WTC11 (cell line): ENCODE measurements around the gene PDE11A. TPM values are rescaled to one million over a fixed set of nuclear protein-coding genes. Genes with fewer than 3 reads are reported as not detected.

Experiments
- ATAC-seq: fragments of 200-7000 bp; cut with Tn5 transposase; 2 replicates; pipeline ENCODE4 v1.10.0; 2021; ENCODE audit warnings: mild to moderate bottlenecking, moderate library complexity
- CTCF ChIA-PET: fragments of 300-600 bp; sonication (Branson Sonifier 250); formaldehyde crosslinking; loops from one replicate; lab custom pipeline; 2021; ENCODE audit warnings: antibody characterized with exemption; lab: Charles Lee
- POLR2A ChIA-PET: fragments of 350-600 bp; sonication (Branson Sonifier 250); formaldehyde crosslinking; loops from one replicate; lab custom pipeline; 2021; ENCODE audit warnings: antibody characterized with exemption; lab: Charles Lee
- DNase-seq: peaks from one replicate; pipeline ENCODE4 v3.0.0; 2021; ENCODE audit warnings: low spot score
- H3K27ac Mint-ChIP-seq: 2 replicates; pipeline ENCODE4 v1.8.0; 2021; ENCODE audit warnings: mixed read lengths
- H3K27me3 Mint-ChIP-seq: 2 replicates; pipeline ENCODE4 v1.8.0; 2021; ENCODE audit warnings: low read depth, mild to moderate bottlenecking, moderate library complexity, mixed read lengths
- H3K36me3 Mint-ChIP-seq: 2 replicates; pipeline ENCODE4 v1.8.0; 2021; ENCODE audit warnings: mixed read lengths
- H3K4me1 Mint-ChIP-seq: 2 replicates; pipeline ENCODE4 v1.8.0; 2022; ENCODE audit warnings: mixed read lengths
- H3K4me3 Mint-ChIP-seq: 2 replicates; pipeline ENCODE4 v1.8.0; 2021; ENCODE audit warnings: mild to moderate bottlenecking, moderate library complexity, mixed read lengths
- H3K9me3 Mint-ChIP-seq: 2 replicates; pipeline ENCODE4 v1.8.0; 2021; ENCODE audit warnings: mixed read lengths
- E2F1 ChIP-seq: sonication (generic); formaldehyde crosslinking; IDR thresholded peaks from 2 replicates; pipeline ENCODE4 v1.8.0; 2022; ENCODE audit warnings: mild to moderate bottlenecking, missing genetic modification reagents
- E2F4 ChIP-seq: sonication (generic); formaldehyde crosslinking; IDR thresholded peaks from 2 replicates; pipeline ENCODE4 v1.8.1; 2022; ENCODE audit warnings: low read depth, mild to moderate bottlenecking, moderate library complexity, missing genetic modification reagents, borderline replicate concordance
- ELF4 ChIP-seq: sonication (generic); formaldehyde crosslinking; IDR thresholded peaks from 2 replicates; pipeline ENCODE4 v1.8.1; 2022; ENCODE audit warnings: low read depth, mild to moderate bottlenecking, moderate library complexity, missing genetic modification reagents
- ETV6 ChIP-seq: sonication (generic); formaldehyde crosslinking; IDR thresholded peaks from 2 replicates; pipeline ENCODE4 v1.8.1; 2022; ENCODE audit warnings: mild to moderate bottlenecking, missing genetic modification reagents
- FOXP4 ChIP-seq: sonication (generic); formaldehyde crosslinking; IDR thresholded peaks from 2 replicates; pipeline ENCODE4 v1.8.0; 2022; ENCODE audit warnings: mild to moderate bottlenecking, missing genetic modification reagents
- GTF2I ChIP-seq: fragments of 250-450 bp; sonication (Bioruptor Pico); conservative IDR thresholded peaks from 2 replicates; pipeline ENCODE4 v1.4.0; 2021; ENCODE audit warnings: mild to moderate bottlenecking
- HMGXB4 ChIP-seq: sonication (generic); formaldehyde crosslinking; IDR thresholded peaks from 2 replicates; pipeline ENCODE4 v1.8.1; 2023; ENCODE audit warnings: mild to moderate bottlenecking, moderate library complexity, missing genetic modification reagents
- JUN ChIP-seq: sonication (generic); formaldehyde crosslinking; IDR thresholded peaks from 2 replicates; pipeline ENCODE4 v1.8.0; 2023; ENCODE audit warnings: mild to moderate bottlenecking, missing genetic modification reagents
- MAX ChIP-seq: sonication (generic); formaldehyde crosslinking; IDR thresholded peaks from 2 replicates; pipeline ENCODE4 v1.8.0; 2022; ENCODE audit warnings: mild to moderate bottlenecking, missing genetic modification reagents
- PRRX2 ChIP-seq: fragments of 250-450 bp; sonication (Bioruptor Pico); IDR thresholded peaks from 2 replicates; pipeline ENCODE4 v1.8.0; 2021; ENCODE audit warnings: mild to moderate bottlenecking
- SMAD4 ChIP-seq: sonication (generic); formaldehyde crosslinking; IDR thresholded peaks from 2 replicates; pipeline ENCODE4 v1.8.0; 2022; ENCODE audit warnings: mild to moderate bottlenecking, missing genetic modification reagents
- SP1 ChIP-seq: sonication (generic); formaldehyde crosslinking; conservative IDR thresholded peaks from 2 replicates; pipeline ENCODE4 v1.8.1; 2022; ENCODE audit warnings: missing genetic modification reagents
- ZBTB43 ChIP-seq: sonication (generic); formaldehyde crosslinking; IDR thresholded peaks from 2 replicates; pipeline ENCODE4 v1.8.1; 2023; ENCODE audit warnings: mild to moderate bottlenecking, missing genetic modification reagents
- ZNF219 ChIP-seq: sonication (generic); formaldehyde crosslinking; IDR thresholded peaks from 2 replicates; pipeline ENCODE4 v1.8.0; 2023; ENCODE audit warnings: missing genetic modification reagents, mild to moderate bottlenecking, borderline replicate concordance
- ZNF232 ChIP-seq: sonication (generic); formaldehyde crosslinking; IDR thresholded peaks from 2 replicates; pipeline ENCODE4 v1.8.0; 2022; ENCODE audit warnings: mild to moderate bottlenecking, missing genetic modification reagents
- ZNF416 ChIP-seq: fragments of 250-450 bp; sonication (Bioruptor Pico); IDR thresholded peaks from 2 replicates; pipeline ENCODE4 v1.9.0; 2021; ENCODE audit warnings: mild to moderate bottlenecking, inconsistent platforms
- ZNF425 ChIP-seq: fragments of 250-450 bp; sonication (Bioruptor Pico); conservative IDR thresholded peaks from 2 replicates; pipeline ENCODE4 v1.9.0; 2021; ENCODE audit warnings: mild to moderate bottlenecking
- ZNF512 ChIP-seq: sonication (generic); formaldehyde crosslinking; IDR thresholded peaks from 2 replicates; pipeline ENCODE4 v1.8.1; 2022; ENCODE audit warnings: missing genetic modification reagents, borderline replicate concordance
- ZSCAN18 ChIP-seq: fragments of 250-450 bp; sonication (Bioruptor Pico); IDR thresholded peaks from 2 replicates; pipeline ENCODE4 v2.1.2; 2022; ENCODE audit warnings: mild to moderate bottlenecking, moderate library complexity
- total RNA-seq: library from RNA; stranded (reverse); gene quantifications from 3 replicates; pipeline ENCODE4 v1.2.3, GENCODE V29; 2021

PDE11A gene
- total RNA-seq, 1 experiment from 2014 or later: 0.13 TPM

GRCh38 chr2:178112202-178113152, 39.9 kb upstream of the PDE11A start, which contains the start of gene RBM45:
Gene RBM45, plus strand, starts transcription at chr2:178112437. Its CDS starts 110 bp downstream, at chr2:178112547.
- POLR2A ChIA-PET: interaction anchor here (0.7 to 1.2 kb wide), 2 partner anchors 284 to 301 kb away, joined by 3 to 6 read pairs; no protein-coding TSS in a partner anchor
- no peaks in the 10 kb centered on the region for H3K27me3 Mint-ChIP-seq
- no peak for TF ChIP-seq ZNF416 (CRISPR knock-in tag)
- no peak for TF ChIP-seq ZNF512 (CRISPR knock-in tag)
- TF ChIP-seq SP1 (CRISPR knock-in tag): peak; percentile 77
- no peak for TF ChIP-seq JUN (CRISPR knock-in tag)
- TF ChIP-seq ZSCAN18: no peak
- TF ChIP-seq ZNF219 (CRISPR knock-in tag): peak; percentile 79; the same call in 1 of the 2 replicates
- no peak for TF ChIP-seq ETV6 (CRISPR knock-in tag)
- TF ChIP-seq ZNF425 (CRISPR knock-in tag): no peak
- TF ChIP-seq GTF2I (CRISPR knock-in tag): no peak
- TF ChIP-seq E2F1: no peak
- peak; percentile 29; the same call in 1 of the 2 replicates for TF ChIP-seq ZNF232 (CRISPR knock-in tag)
- peak; percentile 91 for TF ChIP-seq HMGXB4 (CRISPR knock-in tag)
- peak; percentile 29; the same call in 1 of the 2 replicates for TF ChIP-seq FOXP4
- TF ChIP-seq E2F4: no peak
- no peak for TF ChIP-seq ELF4 (CRISPR knock-in tag)
- TF ChIP-seq ZBTB43 (CRISPR knock-in tag): no peak
- no peak for TF ChIP-seq PRRX2
- peak; percentile 85 for TF ChIP-seq MAX
- peak; percentile 73; the same call in 1 of the 2 replicates for TF ChIP-seq SMAD4

More at GRCh38 chr2:178112202-178113152, 39.9 kb upstream of the PDE11A start, which contains the start of gene RBM45:
- Mint-ChIP-seq H3K27ac (no peak within 1 kb of the TSS), H3K4me1 (peaks cover 8% of the 10 kb centered on the region; the same call in 1 of the 2 replicates), H3K4me3 (peak within 1 kb of the TSS; percentile 92), H3K36me3 (no peaks in the 10 kb centered on the region), H3K9me3 (no peaks in the 10 kb centered on the region)
- peak; percentile 96 for ATAC-seq
- CTCF ChIA-PET: interaction anchor here (0.6 to 3.8 kb wide), 34 partner anchors 11 to 410 kb away, joined by 3 to 55 read pairs (median 4); partner anchors contain the start of genes PJVK and PRKRA
- peak; percentile 91 for DNase-seq
